ENCODE measurements around the gene RNF220. TPM values are rescaled to one million over a fixed set of nuclear protein-coding genes. Genes with fewer than 3 reads are reported as not detected.

RNF220 gene
- polyA plus RNA-seq, 1 donor (not counting 4 experiments of a cell fraction or from before 2014, with no cell fraction given), result 42.7 TPM

- dilution Hi-C loops (cut with MboI; ENCODE audit: extremely low pct_ligation_motif_present, low sequenced_read_pairs), result no loop called here
- no peaks in the 10 kb centered on the region for H3K36me3 ChIP-seq (ENCODE audit: control insufficient read depth in 2 of 2, extremely low read depth in 1 of 2, insufficient read depth in 2 of 2, low read length in 2 of 2)
- H3K79me2 ChIP-seq (ENCODE audit: control insufficient read depth, insufficient read depth, low read length), result no peaks in the 10 kb centered on the region
- no peak overlapping the region for H2AFZ ChIP-seq (ENCODE audit: control insufficient read depth, low read length)
- H3K9me1 ChIP-seq (ENCODE audit: control insufficient read depth, extremely low read depth, insufficient read depth, low read length), result no peaks in the 10 kb centered on the region
- H3K9ac ChIP-seq (ENCODE audit: control insufficient read depth, extremely low read depth, insufficient read depth, low read length), result no peak overlapping the region
- FAIRE-seq, result no peak
- no peak overlapping the region for H3K27ac ChIP-seq (ENCODE audit: control insufficient read depth, insufficient read depth, low read length)
- H3K27me3 ChIP-seq (ENCODE audit: control insufficient read depth, extremely low read depth, insufficient read depth, low read length), result peaks cover 28% of the 10 kb centered on the region
- no peaks in the 10 kb centered on the region for H3K9me3 ChIP-seq (ENCODE audit: control insufficient read depth, low read depth, low read length)
- DNase-seq (ENCODE audit: low read depth, low spot score), result no peak
- TF ChIP-seq CTCF (optimal IDR thresholded peaks at IDR 0.05 in 1 of 3, IDR thresholded peaks at IDR 0.05 in 1 of 3, conservative IDR thresholded peaks at IDR 0.05 in 1 of 3; ENCODE audit: extremely low read depth in 1 of 3, insufficient read depth in 2 of 3, low read length in 3 of 3) (no peak), EZH2 (IDR thresholded peaks at IDR 0.05; ENCODE audit: low read length) (no peak)
- H3K4me2 ChIP-seq (ENCODE audit: control insufficient read depth, extremely low read depth, insufficient read depth, low read depth, low read length), result no peak overlapping the region
- no peaks in the 10 kb centered on the region for H4K20me1 ChIP-seq (ENCODE audit: control insufficient read depth, extremely low read depth, insufficient read depth, low read length)
- H3K4me1 ChIP-seq (ENCODE audit: control insufficient read depth, extremely low read depth, insufficient read depth, low read length), result peaks cover 3% of the 10 kb centered on the region
- no peak overlapping the region for H3K4me3 ChIP-seq (ENCODE audit: control insufficient read depth in 2 of 3, extremely low read depth in 1 of 3, insufficient read depth in 2 of 3, low read depth in 1 of 3, low read length in 3 of 3)
These were observed 201.0 kb downstream of the RNF220 start for GRCh38 chr1:44605914-44606615.

GRCh38 chr1:44606701-44607281, 201.7 kb downstream of the RNF220 start:
- peaks cover 20% of the 10 kb centered on the region for H3K27me3 ChIP-seq (ENCODE audit: control insufficient read depth, extremely low read depth, insufficient read depth, low read length)
- dilution Hi-C loops (cut with MboI; ENCODE audit: extremely low pct_ligation_motif_present, low sequenced_read_pairs), result no loop called here
- FAIRE-seq (no peak), DNase-seq (ENCODE audit: low read depth, low spot score) (no peak)
- H3K9me3 ChIP-seq (ENCODE audit: control insufficient read depth, low read depth, low read length), result no peaks in the 10 kb centered on the region
- H3K9me1 ChIP-seq (ENCODE audit: control insufficient read depth, extremely low read depth, insufficient read depth, low read length), result no peaks in the 10 kb centered on the region
- H3K36me3 ChIP-seq (ENCODE audit: control insufficient read depth in 2 of 2, extremely low read depth in 1 of 2, insufficient read depth in 2 of 2, low read length in 2 of 2), result no peaks in the 10 kb centered on the region
- no peaks in the 10 kb centered on the region for H3K79me2 ChIP-seq (ENCODE audit: control insufficient read depth, insufficient read depth, low read length)
- no peak overlapping the region for H3K9ac ChIP-seq (ENCODE audit: control insufficient read depth, extremely low read depth, insufficient read depth, low read length)
- H3K27ac ChIP-seq (ENCODE audit: control insufficient read depth, insufficient read depth, low read length), result no peak overlapping the region
- TF ChIP-seq CTCF (optimal IDR thresholded peaks at IDR 0.05 in 1 of 3, IDR thresholded peaks at IDR 0.05 in 1 of 3, conservative IDR thresholded peaks at IDR 0.05 in 1 of 3; ENCODE audit: extremely low read depth in 1 of 3, insufficient read depth in 2 of 3, low read length in 3 of 3), result no peak
- TF ChIP-seq EZH2 (IDR thresholded peaks at IDR 0.05; ENCODE audit: low read length), result no peak
- no peak overlapping the region for H2AFZ ChIP-seq (ENCODE audit: control insufficient read depth, low read length)
- H4K20me1 ChIP-seq (ENCODE audit: control insufficient read depth, extremely low read depth, insufficient read depth, low read length), result no peaks in the 10 kb centered on the region
- peaks cover 3% of the 10 kb centered on the region for H3K4me1 ChIP-seq (ENCODE audit: control insufficient read depth, extremely low read depth, insufficient read depth, low read length)
- no peak overlapping the region for H3K4me3 ChIP-seq (ENCODE audit: control insufficient read depth in 2 of 3, extremely low read depth in 1 of 3, insufficient read depth in 2 of 3, low read depth in 1 of 3, low read length in 3 of 3)
- H3K4me2 ChIP-seq (ENCODE audit: control insufficient read depth, extremely low read depth, insufficient read depth, low read depth, low read length), result no peak overlapping the region
